Body of pancreas (tissue), 4 donors: ENCODE results near the gene PPP6R2. TPM values are rescaled to one million over a fixed set of nuclear protein-coding genes. Genes with fewer than 3 reads are reported as not detected.
"Not testable (repeated sequence)": the region's sequence is repeated elsewhere in the genome, so short reads cannot be mapped to it uniquely, and the experiment has no call there.

Source experiments
- ATAC-seq: fragments of 150-250 bp; one replicate; pipeline ENCODE4 v1.9.1; 2016
- DNase-seq, 4 donors: peaks; one replicate each; pipeline ENCODE4 v3.0.0-alpha.2; 2019
- H3K27ac ChIP-seq, 4 donors: fragments of 200-600 bp; sonication (generic); 1 replicate in 3 of 4; 2 replicates in 1 of 4; pipeline versions ENCODE4 v1.5.1 to v1.6.1; 2016 to 2019; ENCODE audit warnings: mild to moderate bottlenecking in 1 of 4, mixed read lengths in 1 of 4, moderate library complexity in 1 of 4
- H3K27me3 ChIP-seq, 2 donors: fragments of 200-600 bp; sonication (generic); one replicate each; pipeline ENCODE4 v1.6.0; 2016; ENCODE audit warnings: mild to moderate bottlenecking in 1 of 2
- H3K36me3 ChIP-seq, 2 donors: fragments of 200-600 bp; sonication (generic); replicated peaks in 1 of 2; 2 replicates each; pipeline ENCODE4 v1.5.1; 2016; ENCODE audit warnings: low read depth in 2 of 2; ENCODE audit not compliant: insufficient read depth in 1 of 2
- H3K4me1 ChIP-seq: fragments of 200-600 bp; sonication (generic); one replicate; pipeline ENCODE4 v1.6.0; 2016
- H3K4me3 ChIP-seq, 2 donors: fragments of 200-600 bp; sonication (generic); 1 replicate in 1 of 2; 2 replicates in 1 of 2; pipeline ENCODE4 v1.5.1; 2016 to 2019
- H3K9me3 ChIP-seq, 3 donors: fragments of 200-600 bp; sonication (generic); 1 replicate in 2 of 3; 2 replicates in 1 of 3; pipeline ENCODE4 v1.5.1; 2016
- CTCF ChIP-seq, 7 experiments: fragments of 450-650 bp in 4 of 7; fragments of 200-600 bp in 3 of 7; sonication (generic) in 3 of 7; IDR thresholded peaks; one replicate each; pipeline ENCODE4 v1.5.1; 2016 to 2019; ENCODE audit warnings: antibody characterized with exemption in 7 of 7
- POLR2A ChIP-seq, 3 donors: fragments of 450-650 bp; IDR thresholded peaks; one replicate each; pipeline ENCODE4 v1.6.1; 2016; ENCODE audit warnings: antibody characterized with exemption in 3 of 3, mild to moderate bottlenecking in 2 of 3
- WGBS, 2 donors: methylation state at CpG; one replicate each; pipeline ENCODE4 v1.1.5; 2017; 5-methylcytosine and 5-hydroxymethylcytosine counted together
- intact Hi-C: fragments of 100-400 bp; cut with DNase I; formaldehyde crosslinking; loops from one replicate; pipeline ENCODE4 v1.15.1; 2023
- total RNA-seq, 2 donors: library from RNA; depleted of rRNA; stranded (reverse); fragments of >200 nt; gene quantifications; one replicate each; pipeline ENCODE4 v1.1.0, GENCODE V29; 2016

PPP6R2 gene
- total RNA-seq, 2 donors from 2014 or later, result 48.8 to 53.4 TPM

DNA sequence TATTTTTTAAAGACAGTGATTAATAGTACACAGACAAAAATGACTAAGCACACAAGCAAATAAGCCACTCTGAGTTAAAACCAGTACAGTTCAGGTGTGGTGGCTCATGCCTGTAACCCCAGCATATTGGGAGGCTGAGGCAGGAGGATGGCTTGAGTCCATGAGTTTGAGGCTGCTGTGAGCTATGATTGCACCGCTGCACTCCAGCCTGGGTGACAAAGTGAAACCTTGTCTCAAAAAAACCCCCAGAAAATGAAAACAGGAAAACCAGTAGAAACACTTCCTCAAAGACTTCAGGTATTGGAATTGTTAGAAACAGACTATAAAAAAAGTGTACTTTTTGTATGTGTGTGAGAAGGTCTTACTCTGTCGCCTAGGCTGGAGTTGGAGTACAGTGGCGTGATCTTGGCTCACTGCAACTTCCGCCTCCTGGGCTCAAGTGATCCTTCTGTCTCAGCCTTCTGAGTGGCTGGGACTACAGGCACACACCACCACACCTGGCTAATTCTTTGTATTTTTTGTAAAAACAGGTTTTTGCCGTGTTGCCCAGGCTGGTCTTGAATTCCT lies 33.0 kb downstream of the PPP6R2 start:
- no peaks in the 10 kb centered on the region for H3K9me3 ChIP-seq
- ATAC-seq (no peak), DNase-seq (no peak)
- no peak overlapping the region for H3K27ac ChIP-seq
- no peak for TF ChIP-seq CTCF (IDR thresholded peaks at IDR 0.05)
- TF ChIP-seq POLR2A (IDR thresholded peaks at IDR 0.05), result no peak
- 81 to 93% methylated on average over 5 of the region's 5 CpGs for WGBS, 2 donors
- no peak overlapping the region for H3K4me3 ChIP-seq
- H3K36me3 ChIP-seq, result peaks cover 2 to 5% of the 10 kb centered on the region in 2 donors
- no peaks in the 10 kb centered on the region for H3K4me1 ChIP-seq
- intact Hi-C loops, result no loop called here
- H3K27me3 ChIP-seq, result no peaks in the 10 kb centered on the region

DNA sequence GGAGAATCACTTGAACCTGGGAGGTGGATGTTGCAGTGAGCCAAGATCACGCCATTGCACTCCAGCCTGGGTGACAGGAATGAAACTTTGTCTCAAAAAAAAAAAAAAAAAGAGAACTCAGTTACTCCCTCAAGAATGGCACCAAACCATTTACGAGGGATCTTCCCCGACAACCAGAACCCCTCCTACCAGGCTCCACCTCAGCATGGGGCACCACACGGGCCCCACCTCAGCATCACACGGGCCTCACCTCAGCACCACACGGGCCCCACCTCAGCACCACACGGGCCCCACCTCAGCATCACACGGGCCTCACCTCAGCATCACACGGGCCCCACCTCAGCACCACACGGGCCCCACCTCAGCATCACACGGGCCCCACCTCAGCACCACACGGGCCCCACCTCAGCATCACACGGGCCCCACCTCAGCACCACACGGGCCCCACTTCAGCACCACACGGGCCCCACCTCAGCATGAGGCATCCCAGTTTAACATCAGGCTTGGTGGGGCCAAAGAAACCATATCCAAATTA lies 38.0 kb downstream of the PPP6R2 start:
- H3K27me3 ChIP-seq, H3K36me3 ChIP-seq, H3K4me1 ChIP-seq, H3K4me3 ChIP-seq, H3K9me3 ChIP-seq, H3K27ac ChIP-seq, ATAC-seq, DNase-seq, intact Hi-C loops: not testable (repeated sequence)
- WGBS, 2 donors, result 94 to 96% methylated on average over 7 to 15 of the region's 15 CpGs

DNA sequence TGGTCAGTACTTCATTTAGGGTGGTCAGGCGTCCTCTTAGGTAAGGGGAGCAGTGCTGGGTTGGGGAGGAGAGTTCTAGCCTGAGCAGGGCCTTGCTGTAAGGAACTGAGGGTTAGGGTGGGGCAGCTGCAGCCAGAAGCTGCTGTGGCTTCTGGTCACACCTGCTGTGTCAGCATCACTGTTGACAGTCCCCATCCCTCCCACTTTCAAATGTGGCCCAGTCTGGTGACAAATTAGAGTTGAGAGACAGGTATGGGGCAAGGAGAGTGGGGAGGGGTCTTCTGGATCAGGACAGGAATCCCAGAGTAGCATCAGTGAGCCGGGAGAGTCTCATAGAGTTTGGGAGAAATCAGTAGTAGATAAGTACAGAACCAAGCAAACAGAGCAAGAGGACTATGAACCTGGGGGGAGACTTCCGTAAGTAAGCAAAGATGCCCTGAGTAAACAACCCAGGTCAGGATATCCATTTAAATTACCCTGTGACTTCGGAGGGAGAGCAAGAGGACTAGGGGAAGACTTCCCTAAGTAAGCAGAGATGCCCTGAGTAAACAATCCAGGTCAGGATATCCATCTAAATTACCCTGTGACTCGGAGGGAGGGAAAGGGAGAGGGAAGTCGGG lies 53.7 kb downstream of the PPP6R2 start:
- Histone ChIP-seq H3K4me3 (no peak overlapping the region), H3K4me1 (peaks cover 20% of the 10 kb centered on the region), H3K9me3 (no peaks in the 10 kb centered on the region), H3K36me3 (peaks cover 0 to 4% of the 10 kb centered on the region in 2 donors), H3K27ac (no peak overlapping the region), H3K27me3 (no peaks in the 10 kb centered on the region)
- DNase-seq (no peak), ATAC-seq (no peak)
- TF ChIP-seq POLR2A (IDR thresholded peaks at IDR 0.05) (no peak), CTCF (IDR thresholded peaks at IDR 0.05) (no peak)
- intact Hi-C loops, result no loop called here
- 48 to 50% methylated on average over 6 of the region's 6 CpGs for WGBS, 2 donors

GRCh38 chr22:50397371-50398060 lies 54.4 kb downstream of the PPP6R2 start:
- intact Hi-C loops, ATAC-seq, H3K36me3 ChIP-seq, H3K4me3 ChIP-seq, DNase-seq, H3K27ac ChIP-seq, H3K9me3 ChIP-seq, H3K27me3 ChIP-seq: not testable (repeated sequence)
- WGBS, 2 donors, result 64 to 75% methylated on average over 3 of the region's 4 CpGs
- peaks cover 20% of the 10 kb centered on the region for H3K4me1 ChIP-seq

GRCh38 chr22:50398831-50399648 lies 55.9 kb downstream of the PPP6R2 start:
- Histone ChIP-seq H3K9me3 (no peaks in the 10 kb centered on the region), H3K27me3 (no peaks in the 10 kb centered on the region), H3K27ac (peak overlapping the region; percentile 33 to 75 (median 46)), H3K36me3 (peaks cover 0 to 4% of the 10 kb centered on the region in 2 donors), H3K4me3 (no peak overlapping the region), H3K4me1 (peaks cover 29% of the 10 kb centered on the region)
- peak; percentile 54 to 82 (median 75) for DNase-seq
- TF ChIP-seq POLR2A (IDR thresholded peaks at IDR 0.05) (no peak), CTCF (IDR thresholded peaks at IDR 0.05) (peak in 1 of 7 experiments; percentile 17)
- WGBS, 2 donors, result 46 to 64% methylated on average over 13 to 15 of the region's 15 CpGs
- intact Hi-C loops, result no loop called here
- ATAC-seq, result peak; percentile 68
